DMS79 (cell line): ENCODE data around the gene EXD3.
"Not testable (repeated sequence)": the region's sequence is repeated elsewhere in the genome, so short reads cannot be mapped to it uniquely, and the experiment has no call there.

Source experiments
- DNase-seq: peaks from one replicate; lab custom pipeline; 2025; lab: John Stamatoyannopoulos, UW

EXD3 gene, protein sequence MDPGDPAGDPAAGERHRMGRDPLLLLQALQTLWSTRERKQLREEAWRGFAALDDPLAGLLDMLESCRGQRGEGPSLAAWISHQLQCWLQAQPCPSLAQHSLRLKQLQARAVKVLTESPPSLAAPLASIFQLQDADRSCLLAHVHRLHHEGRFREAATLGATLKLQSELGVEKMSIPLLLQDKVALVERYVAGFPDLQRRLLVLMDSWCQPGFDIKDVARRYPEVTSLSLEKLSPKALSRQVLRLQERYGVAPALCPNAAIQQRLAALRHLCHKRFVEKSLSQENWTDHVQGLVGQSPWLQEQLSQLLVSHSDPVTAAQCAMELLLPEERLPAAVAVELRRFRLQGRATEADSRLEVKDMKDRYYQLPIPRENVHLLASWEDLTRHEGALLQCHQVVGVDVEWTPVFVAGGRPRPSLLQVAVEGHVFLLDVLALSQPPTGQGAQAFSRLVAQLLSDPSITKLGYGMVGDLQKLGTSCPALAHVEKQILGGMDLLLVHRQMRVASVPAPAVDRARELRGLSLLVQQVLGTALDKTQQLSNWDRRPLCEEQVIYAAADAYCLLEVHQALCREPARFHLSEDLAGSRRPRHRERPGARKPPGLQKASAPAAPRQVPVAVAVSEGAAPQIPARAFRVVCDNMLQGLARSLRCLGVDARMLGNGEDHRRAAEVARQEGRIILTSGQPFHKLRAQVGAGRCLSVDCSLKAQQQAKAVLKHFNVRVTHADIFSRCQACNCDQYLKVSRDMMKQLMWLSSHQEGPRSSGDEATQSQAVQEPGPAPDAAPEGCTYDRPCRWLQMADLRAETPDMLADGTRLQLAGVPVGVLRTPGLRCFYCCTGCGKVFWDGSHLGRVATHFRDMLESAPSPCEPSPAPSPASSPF

DNA sequence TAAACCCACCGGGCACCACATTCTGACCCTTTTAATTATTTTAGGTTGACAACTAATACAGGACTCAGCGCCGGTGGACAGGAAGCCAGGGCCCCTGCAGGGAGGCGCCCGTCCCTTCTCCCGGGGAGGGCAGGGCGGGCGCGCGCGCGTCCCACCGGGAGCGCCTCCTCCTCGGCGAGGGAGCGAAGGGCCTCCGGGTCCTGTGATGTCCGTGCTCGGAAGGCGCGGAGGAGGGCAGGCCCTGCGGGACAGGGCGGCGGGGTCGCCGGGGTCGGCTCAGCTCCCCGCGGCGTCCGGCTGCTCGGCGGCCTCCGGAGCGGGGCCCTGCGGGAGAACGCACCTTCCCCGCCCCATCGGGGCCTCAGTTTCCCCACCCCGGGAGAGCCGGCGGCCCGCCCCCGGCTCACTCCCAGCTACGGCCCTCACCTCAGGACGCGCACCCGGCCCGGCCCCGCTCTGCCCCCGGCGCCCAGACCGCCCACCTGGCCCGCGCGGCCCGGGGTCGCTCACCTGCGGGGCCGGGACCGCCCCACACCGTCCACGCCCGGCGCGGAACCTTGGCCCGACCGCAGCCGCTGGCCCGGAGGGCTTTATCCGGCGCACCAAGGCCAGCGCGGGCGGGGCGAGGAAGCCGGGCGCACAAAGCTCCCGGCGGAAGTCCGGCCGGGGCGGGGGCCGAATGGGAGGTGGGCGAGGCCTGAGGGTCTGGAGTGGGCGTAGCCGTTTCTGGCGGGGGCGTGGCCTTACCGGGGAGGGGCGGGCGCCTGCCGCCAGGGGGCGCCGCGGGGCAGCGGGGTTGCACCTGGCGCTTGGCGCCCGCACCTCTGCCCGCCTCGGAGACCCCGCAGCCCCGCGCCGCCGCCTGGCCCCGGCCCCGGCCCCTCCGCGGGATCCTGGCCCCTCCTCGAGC is at the start of gene EXD3, which contains the start of gene NOXA1:
TSS of gene EXD3 (minus strand) at position 559 of the 910 bp plus-strand sequence. CDS start 27,805 bp downstream, outside the sequence.
TSS of gene NOXA1 (plus strand) at position 790 of the 910 bp plus-strand sequence. CDS start 137 bp downstream, outside the sequence.
- DNase-seq = peak; percentile 84

DNA sequence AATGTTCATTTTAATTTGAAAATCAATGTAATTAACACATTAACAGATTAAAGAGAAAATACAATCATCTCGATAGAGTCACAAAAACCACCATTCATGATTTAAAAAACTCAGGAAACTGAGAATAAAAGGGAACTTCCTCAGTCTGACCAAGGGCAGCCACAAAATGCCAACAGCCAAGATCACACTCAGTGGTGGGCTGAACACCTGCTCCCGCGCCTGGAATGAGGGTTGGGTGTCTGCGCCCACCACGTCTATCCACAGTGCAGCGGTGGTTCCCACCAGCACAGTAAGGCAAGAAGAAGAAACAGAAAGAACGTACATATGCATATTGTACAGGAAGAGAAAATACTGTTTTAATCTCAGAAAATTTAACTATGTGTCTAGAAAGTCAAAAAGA is 47.8 kb upstream of the EXD3 start:
- no peak for DNase-seq

DNA sequence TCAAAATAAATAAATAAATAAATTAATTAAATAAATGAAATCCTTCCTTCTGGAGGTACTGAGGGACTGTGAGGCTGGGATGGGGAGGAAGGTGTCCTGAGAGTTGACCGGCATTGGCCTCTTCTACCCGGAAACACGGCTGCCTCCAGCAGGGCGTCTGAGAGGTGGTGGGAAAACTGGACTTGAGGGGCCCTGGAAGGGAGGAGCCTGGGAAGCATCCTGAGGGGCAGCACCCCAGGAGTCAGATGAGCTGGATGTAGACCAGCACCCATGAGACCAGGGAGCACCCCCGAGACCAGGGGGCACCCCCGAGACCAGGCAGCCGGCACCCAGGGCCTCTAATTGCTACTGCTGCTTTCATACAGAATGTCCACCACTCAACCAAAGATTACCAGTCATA is 44.9 kb upstream of the EXD3 start:
- DNase-seq = no peak

DNA sequence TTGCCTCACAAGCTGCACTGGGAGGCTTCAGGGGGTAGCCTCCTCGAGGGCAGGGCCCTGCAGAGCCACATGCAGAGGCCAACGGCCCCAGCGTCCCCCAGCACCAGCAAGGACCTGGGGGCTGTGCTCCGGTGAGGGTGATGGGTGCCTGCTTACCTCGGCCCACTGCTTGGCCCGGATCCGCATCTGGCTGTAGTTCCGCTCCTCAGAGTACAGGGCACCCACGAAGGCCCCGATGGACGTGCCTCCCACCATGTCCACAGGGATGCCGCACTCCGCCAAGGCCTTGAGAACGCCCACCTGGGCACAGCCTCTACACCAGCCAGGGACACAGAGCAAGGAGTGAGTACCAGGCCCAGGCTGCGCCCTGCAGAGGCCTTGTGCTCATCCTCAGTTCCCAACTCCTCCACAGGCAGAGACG is 44.2 kb upstream of the EXD3 start:
- no peak for DNase-seq

DNA sequence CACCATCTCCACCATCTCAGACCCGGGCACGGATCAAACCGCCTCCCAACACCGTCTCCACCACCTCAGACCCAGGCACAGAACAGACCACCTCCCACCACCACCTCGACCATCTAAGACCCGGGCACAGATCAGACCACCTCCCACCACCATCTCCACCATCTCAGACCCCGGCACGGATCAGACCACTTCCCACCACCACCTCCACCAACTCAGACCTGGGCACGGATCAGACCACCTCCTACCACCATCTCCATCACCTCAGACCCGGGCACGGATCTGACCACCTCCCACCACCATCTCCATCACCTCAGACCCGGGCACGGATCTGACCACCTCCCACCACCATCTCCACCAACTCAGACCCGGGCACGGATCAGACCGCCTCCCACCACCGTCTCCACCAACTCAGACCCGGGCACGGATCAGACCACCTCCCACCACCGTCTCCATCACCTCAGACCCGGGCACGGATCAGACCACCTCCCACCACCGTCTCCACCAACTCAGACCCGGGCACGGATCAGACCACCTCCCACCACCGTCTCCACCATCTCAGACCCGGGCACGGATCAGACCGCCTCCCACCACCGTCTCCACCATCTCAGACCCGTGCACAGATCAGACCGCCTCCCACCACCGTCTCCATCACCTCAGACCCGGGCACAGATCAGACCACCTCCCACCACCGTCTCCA is 43.6 kb upstream of the EXD3 start:
- DNase-seq = not testable (repeated sequence)

DNA sequence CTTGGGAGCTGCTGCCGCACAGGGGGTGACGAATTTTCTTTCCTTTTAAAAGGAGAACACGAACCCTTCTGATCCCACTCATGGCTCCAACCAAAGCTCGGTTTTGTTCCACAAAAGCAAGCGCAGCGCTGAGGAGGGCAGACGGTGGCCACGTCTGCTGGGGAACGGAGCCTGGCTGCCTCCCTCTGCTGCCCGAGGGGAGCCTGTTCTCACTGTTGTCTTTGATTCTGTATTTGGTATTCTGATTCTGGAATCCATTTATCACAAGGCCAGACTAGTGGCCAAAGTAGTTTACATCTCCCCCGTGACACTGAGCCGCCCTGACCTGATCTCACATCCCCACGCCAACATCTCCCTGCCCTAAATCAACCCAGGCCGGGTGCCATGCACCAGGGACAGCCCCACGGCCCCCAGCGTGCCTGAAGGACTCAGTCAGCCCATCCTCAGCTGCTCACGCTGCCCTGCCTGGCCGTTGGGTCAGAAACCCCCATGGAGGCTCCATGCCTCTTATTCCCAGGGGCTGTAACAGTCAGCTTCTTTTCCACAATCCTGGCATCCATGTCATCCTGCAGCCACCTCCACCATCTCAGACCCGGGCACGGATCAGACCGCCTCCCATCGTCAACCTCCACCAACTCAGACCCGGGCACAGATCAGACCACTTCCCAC is 42.9 kb upstream of the EXD3 start:
- DNase-seq = no peak

DNA sequence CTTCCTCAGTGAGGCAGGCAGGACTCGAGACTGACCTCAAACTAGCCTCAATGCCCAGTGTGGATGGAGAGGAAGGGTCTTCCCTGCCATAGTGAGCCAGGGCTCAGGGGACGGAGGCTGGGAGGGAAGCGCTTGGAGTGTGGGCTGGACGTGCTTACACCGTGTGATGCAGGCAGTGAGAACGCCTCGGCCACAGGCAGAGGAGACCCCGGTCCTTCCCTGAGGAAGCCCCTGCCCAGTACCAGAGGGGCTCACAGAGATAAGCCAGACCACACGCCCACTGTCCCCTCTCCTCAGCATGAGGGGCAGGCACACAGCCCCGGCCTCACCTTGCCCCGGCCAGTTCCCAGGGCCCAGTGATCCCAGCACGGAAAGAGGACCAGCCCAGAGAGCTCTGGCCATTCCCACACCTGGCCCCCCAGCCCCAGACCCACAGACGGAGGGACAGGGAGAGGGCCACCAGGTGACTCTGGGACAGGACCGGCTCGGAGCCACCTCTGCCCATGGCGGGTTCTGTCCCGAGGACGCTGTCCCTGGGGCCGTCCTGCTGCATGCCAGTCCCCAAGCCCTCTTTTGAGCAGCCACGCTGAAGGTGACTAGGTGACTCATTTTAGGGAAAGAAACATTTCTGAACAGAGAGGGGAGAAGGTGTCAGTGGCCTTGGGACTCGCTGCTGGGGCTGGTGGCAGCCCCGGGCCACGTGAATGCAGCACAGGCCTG is 42.2 kb upstream of the EXD3 start:
- DNase-seq = no peak

DNA sequence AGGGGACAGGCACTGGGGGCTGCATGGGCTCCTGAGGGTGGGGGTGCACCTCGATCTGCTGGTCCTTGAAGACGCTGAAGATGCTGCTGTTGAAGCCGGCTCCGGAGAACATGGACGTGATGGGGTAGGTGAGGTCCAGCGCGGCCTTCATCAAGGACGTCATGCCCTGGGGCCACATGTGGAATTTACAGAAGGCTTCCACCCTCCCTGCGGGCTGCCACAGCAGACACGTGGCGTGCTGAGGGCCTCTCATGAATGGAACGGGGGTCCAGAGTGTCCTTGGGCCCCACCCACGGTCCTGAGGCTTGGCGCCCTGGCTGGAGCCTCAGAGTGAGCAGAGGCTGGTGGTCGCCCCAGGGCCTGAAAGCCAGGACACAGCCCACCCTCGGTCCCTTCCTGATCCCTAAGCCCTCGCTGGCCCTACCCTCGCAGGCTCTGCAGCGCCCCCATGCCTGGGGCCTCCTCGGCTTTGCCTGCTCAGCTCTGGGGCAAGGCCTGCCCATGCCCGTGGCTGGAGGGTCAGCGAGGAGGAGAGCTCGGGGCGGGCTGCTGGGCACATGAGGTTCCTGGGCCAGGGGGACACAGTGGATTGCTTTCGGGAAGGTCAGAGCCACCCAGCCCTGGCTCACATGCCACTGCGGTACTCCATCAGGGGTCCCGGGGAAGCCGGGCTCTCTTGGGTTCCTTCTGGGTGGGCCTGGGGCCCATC is 41.5 kb upstream of the EXD3 start:
- no peak for DNase-seq

DNA sequence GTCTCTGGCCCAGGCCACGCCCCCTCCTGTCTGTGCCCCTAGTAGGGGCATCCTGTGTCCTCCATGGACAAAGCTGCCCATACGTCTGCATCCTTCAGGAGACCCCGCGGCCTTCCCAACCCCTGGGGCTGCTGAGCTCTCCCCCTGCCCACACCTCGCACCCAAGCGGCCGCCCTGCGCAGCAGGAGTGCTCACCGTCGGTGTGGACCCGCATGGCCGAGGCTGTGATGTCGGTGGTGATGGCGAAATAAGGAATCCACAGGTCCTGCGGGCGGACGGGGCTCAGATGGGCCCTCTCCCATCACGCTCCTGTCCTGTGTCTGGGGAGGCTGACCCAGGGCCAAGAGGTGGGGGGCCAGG is 40.9 kb upstream of the EXD3 start:
- DNase-seq = no peak

DNA sequence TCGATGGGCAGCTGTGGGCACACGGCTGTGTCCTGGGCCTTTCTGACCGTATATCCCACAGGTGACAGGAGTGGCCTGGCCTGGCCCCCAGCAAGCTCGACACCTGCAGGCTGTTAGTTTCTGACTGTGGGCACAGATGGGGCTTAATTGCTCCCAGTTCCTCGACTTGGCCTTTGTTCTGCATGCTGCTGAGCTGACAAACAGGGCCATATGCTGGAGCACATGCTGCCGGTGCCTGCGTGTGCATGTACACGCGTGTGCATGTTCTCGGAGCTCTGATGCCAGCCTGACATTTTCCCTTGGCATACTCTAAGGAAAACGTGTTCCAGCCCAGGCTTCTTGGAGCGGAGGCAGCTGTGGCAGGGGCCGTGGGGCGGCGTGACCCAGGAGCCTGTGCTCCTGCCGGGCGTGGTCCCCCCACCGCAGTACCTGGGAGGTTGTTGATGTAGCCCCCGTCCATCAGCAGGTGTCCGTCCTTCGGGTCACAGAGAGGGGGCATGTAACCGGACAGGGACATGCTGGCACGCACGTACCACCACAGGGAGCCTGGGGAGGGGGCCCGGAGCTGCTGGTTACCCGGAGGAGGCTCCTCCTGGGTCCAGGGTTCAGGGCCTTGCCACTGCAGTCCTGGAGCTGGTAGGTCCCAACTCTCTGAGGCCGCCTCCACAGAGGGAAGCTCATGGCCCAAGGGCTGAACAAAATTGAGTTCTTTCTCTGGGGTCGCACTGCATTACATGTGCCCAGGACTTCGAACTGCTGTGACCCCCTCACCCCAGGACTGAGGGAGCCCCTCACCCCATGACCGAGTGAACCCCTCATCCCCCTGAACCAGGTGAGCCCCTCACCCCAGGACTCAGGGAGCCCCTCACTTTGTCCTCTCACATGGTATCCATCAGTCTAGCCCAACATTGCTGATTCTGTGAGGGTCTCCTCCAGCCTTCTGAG is 40.3 kb upstream of the EXD3 start:
- DNase-seq = no peak

DNA sequence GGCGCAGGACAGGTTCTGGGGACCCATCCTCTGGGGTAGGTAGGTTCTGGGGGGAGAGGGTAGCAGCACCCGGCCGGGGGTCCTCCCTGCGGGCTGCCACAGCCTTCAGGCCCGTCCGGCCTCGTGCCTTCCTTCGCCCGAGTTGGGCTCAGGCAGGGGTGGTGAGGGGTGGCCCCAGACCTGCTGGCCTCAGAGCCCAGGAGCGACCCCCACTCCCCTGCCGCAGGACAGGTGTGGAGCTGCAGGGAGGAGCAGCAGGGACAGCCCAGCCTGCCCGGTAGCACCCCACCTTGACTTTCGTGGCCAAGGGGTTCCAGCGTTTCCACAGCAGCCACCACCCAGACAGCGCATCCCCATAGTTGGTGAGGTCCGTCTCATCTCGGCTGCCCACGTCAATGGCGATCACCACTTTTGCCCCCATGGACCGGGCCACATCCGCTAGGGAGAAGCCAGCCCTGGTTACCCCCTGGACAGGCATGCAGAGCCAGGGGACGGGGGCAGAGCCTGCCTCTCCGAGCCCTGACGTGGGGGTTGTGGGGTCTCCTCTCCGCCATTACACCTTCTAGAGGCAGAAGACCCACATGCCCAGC is 39.5 kb upstream of the EXD3 start:
- DNase-seq = no peak

DNA sequence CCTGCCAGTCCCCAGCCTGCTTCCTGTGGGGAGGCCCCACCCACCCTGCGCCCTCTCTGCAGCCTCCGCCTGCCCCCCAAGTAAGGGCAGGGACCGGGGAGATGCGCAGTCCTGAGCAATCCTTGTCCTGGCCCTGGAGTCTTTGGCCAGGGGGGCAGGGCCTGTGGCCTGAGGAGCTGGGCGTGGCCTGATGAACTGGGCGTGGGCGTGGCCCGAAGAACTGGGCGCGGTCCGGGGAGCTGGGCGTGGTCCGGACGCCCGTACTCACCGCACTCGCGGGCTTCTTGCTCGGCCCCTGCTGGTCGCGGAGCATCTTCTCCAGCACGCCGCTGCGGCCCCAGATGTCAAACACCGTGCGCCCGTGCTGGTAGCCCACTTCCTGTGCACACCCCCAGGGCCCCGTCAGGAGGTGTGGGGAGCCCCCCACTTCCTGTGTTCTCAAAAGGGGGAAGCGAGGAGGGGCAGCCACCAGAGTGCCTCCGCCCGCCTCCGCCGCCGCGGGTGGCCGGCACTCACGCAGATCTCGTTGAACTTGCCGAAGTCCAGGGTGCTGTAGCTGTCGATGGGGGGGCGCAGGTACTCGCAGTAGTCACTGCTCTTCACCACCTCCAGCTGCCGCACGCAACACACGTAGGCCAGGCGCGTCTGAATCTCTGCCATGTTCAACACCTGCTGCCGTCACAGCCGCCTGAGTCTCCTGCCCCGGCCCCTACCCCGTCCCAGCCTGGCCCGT is 38.9 kb upstream of the EXD3 start:
- no peak for DNase-seq

DNA sequence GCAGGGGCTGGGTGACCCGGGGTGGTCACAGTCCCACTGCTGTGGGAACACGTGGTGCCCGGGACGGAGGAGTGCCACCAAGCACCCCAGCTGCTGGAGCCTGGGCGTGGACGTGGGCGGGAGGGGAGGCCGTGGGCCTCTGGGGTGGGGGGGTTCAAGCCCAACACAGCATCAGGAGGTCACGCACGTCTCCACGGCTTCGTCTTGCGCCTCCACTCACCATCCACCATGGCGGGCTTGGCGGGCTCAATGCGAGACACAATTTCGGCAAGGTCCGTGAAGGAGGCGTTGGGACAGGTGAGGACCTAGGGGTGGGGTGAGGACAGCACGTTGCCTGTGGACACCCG is 38.3 kb upstream of the EXD3 start:
- DNase-seq = no peak

DNA sequence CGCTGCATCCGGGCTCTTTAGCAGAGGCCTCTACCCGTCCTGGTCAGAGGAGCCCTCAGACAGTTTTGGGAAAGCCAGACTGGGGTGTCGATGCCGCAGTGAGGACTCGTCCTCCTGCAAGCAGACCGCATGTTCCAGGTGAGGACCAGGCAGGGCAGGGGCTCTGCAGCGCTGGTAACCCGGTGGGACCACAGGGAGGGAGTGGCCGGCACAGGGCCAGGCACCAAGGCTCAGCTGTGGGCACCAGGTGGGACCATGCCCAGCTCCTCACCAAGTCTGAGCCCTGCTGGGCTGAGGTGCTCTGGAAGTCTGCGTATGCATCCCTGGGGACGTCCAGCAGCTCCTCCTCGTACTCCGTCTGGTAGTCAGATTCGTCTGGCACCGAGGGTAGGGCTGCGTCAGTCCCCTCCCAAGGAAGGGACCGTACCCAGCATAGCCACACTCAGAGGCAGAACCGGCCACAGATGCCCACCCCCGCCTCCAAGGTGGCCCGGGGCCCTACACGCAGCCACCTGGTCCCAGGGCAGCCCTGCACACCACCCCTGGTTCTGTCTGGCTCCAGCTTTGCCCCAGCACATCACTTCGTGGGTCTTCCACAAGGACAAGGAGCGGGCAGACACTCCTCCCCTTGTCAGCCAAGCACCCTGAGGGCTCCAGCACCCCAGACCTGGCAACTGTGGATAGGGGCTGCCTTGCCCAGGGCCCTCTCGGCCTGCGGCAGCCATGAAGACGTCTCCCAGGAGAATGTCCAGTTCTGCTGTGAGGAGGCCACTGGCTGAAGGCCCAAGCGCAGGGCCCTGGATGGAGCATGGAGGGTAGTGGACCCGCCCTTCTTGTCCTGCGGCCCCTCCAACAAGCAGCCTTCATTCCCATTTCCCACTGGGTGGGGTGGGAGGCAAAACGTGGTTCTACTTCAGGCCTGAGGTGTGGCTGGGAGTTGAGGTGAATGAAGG is 37.7 kb upstream of the EXD3 start:
- no peak for DNase-seq

DNA sequence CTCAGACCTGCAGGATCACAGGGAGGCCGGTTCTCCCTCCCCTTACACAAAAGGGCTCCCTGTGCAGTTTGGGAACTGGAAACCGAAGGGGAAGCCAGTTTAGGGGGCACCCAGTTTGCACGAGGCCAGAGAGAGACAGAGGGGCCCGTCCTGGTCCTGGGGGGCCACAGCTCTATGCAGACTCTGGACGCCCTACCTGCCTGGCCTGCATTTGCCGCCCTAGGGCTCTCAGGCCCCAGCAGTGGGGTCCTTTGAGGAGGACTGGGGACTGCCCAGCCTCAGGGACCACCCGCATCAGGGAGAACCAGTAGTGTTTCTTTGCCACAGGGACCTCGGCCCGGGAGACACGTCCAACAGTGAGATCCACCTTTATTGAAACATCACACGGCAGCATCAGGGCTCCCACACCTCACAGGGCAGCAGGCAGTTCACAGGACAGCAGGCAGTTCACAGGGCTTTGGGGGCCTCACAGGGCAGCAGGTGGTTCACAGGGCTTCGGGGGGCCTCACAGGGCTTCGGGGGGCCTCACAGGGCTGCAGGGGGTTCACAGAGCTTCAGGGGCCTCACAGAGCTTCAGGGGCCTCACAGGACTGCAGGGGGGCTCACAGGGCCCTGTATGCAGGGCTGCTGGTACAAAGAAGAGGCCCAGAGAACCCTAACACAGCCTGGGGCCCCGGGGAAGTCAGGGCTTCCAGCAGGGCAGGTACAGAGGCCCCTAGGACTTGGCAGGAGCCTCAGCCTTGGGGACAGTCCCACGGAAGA is 36.8 kb upstream of the EXD3 start:
- no peak for DNase-seq
